OCI-LY1 (cell line): ENCODE measurements around the gene GALNT18.

Experiments
- H2AFZ ChIP-seq: fragments of 200-600 bp; sonication (generic), shearing (Covaris generic); 2 replicates; pipeline ENCODE4 v1.6.0; 2014; ENCODE audit warnings: antibody characterized with exemption, mild to moderate bottlenecking, low read length
- H3F3A ChIP-seq: fragments of 200-600 bp; sonication (generic), shearing (Covaris generic); 2 replicates; pipeline ENCODE4 v1.6.0; 2014; ENCODE audit warnings: mild to moderate bottlenecking, antibody characterized with exemption, low read length, moderate library complexity; ENCODE audit not compliant: insufficient read depth
- H3K27ac ChIP-seq: fragments of 200-600 bp; sonication (generic); 2 replicates; pipeline ENCODE4 v1.5.1; 2014; ENCODE audit warnings: low read length, mixed run types, mild to moderate bottlenecking, low read depth; ENCODE audit not compliant: poor library complexity, severe bottlenecking
- H3K27me3 ChIP-seq: fragments of 200-600 bp; sonication (generic); 2 replicates; pipeline ENCODE4 v1.6.0; 2014; ENCODE audit warnings: antibody characterized with exemption, mild to moderate bottlenecking, low read length, moderate library complexity; ENCODE audit not compliant: insufficient read depth
- H3K36me3 ChIP-seq: fragments of 200-600 bp; sonication (generic); 2 replicates; pipeline ENCODE4 v1.6.1; 2014; ENCODE audit warnings: mild to moderate bottlenecking, antibody characterized with exemption, low read length, moderate library complexity, mixed read lengths; ENCODE audit not compliant: insufficient read depth
- H3K4me1 ChIP-seq: fragments of 200-600 bp; sonication (generic); 2 replicates; pipeline ENCODE4 v1.5.1; 2014; ENCODE audit warnings: mild to moderate bottlenecking, low read length, moderate library complexity; ENCODE audit not compliant: insufficient read depth, severe bottlenecking
- H3K4me2 ChIP-seq: fragments of 200-600 bp; sonication (generic), shearing (Covaris generic); 2 replicates; pipeline ENCODE4 v1.6.1; 2014; ENCODE audit warnings: low read length
- H3K4me3 ChIP-seq: fragments of 200-600 bp; sonication (generic); 2 replicates; pipeline ENCODE4 v1.5.1; 2014; ENCODE audit warnings: low read length, low read depth, mild to moderate bottlenecking, mixed read lengths; ENCODE audit not compliant: poor library complexity, severe bottlenecking
- H3K79me2 ChIP-seq: fragments of 200-600 bp; shearing (Covaris generic); 2 replicates; pipeline ENCODE4 v1.6.1; 2016; ENCODE audit warnings: mixed run types, low read length, mixed read lengths; ENCODE audit not compliant: insufficient read depth
- H3K9ac ChIP-seq: fragments of 200-600 bp; sonication (generic), shearing (Covaris generic); 2 replicates; pipeline ENCODE4 v1.6.1; 2014; ENCODE audit warnings: mild to moderate bottlenecking, low read length, mixed read lengths
- H3K9me2 ChIP-seq: fragments of 200-600 bp; sonication (generic), shearing (Covaris generic); 2 replicates; pipeline ENCODE4 v1.6.1; 2014; ENCODE audit warnings: low read depth, mild to moderate bottlenecking, low read length, mixed read lengths
- H3K9me3 ChIP-seq: fragments of 200-600 bp; shearing (Covaris generic); 2 replicates; pipeline ENCODE4 v1.6.1; 2014; ENCODE audit warnings: low read length, mixed read lengths
- H4K20me1 ChIP-seq: fragments of 200-600 bp; sonication (generic), shearing (Covaris generic); 2 replicates; pipeline ENCODE4 v1.6.0; 2016; ENCODE audit warnings: mild to moderate bottlenecking, low read length; ENCODE audit not compliant: insufficient read depth
- CTCF ChIP-seq: fragments of 200-600 bp; sonication (generic), shearing (Covaris generic); IDR thresholded peaks from 2 replicates; pipeline ENCODE4 v1.5.1; 2017; ENCODE audit warnings: mild to moderate bottlenecking, antibody characterized with exemption, low read length, moderate library complexity, mixed read lengths
- EZH2 ChIP-seq: fragments of 200-600 bp; sonication (generic), shearing (Covaris generic); IDR thresholded peaks from 2 replicates; pipeline ENCODE4 v1.8.0; 2017; ENCODE audit warnings: borderline replicate concordance, mixed run types, mild to moderate bottlenecking, antibody characterized with exemption, low read length, moderate library complexity, mixed read lengths

Gene GALNT18

GRCh38 chr11:11592146-11592684, 29.6 kb downstream of the GALNT18 start:
- no peak overlapping the region for H3K4me2 ChIP-seq
- H3K9me3 ChIP-seq: no peaks in the 10 kb centered on the region
- H2AFZ ChIP-seq: no peak overlapping the region
- H3K9me2 ChIP-seq: no peaks in the 10 kb centered on the region
- H4K20me1 ChIP-seq: no peaks in the 10 kb centered on the region
- no peak overlapping the region for H3K4me3 ChIP-seq
- no peaks in the 10 kb centered on the region for H3K4me1 ChIP-seq
- no peak overlapping the region for H3K9ac ChIP-seq
- H3K79me2 ChIP-seq: no peaks in the 10 kb centered on the region
- no peaks in the 10 kb centered on the region for H3F3A ChIP-seq
- H3K36me3 ChIP-seq: no peaks in the 10 kb centered on the region
- H3K27ac ChIP-seq: no peak overlapping the region
- no peak for TF ChIP-seq CTCF
- no peak for TF ChIP-seq EZH2
- no peaks in the 10 kb centered on the region for H3K27me3 ChIP-seq

- H3K27me3 ChIP-seq: no peaks in the 10 kb centered on the region
- H3K9me2 ChIP-seq: no peaks in the 10 kb centered on the region
- no peaks in the 10 kb centered on the region for H3K79me2 ChIP-seq
- no peaks in the 10 kb centered on the region for H4K20me1 ChIP-seq
- H3F3A ChIP-seq: no peaks in the 10 kb centered on the region
- H3K4me3 ChIP-seq: no peak overlapping the region
- no peaks in the 10 kb centered on the region for H3K4me1 ChIP-seq
- no peak overlapping the region for H2AFZ ChIP-seq
- no peaks in the 10 kb centered on the region for H3K9me3 ChIP-seq
- TF ChIP-seq EZH2 (no peak), CTCF (no peak)
- H3K9ac ChIP-seq: no peak overlapping the region
- H3K36me3 ChIP-seq: no peaks in the 10 kb centered on the region
- no peak overlapping the region for H3K4me2 ChIP-seq
- no peak overlapping the region for H3K27ac ChIP-seq
These were observed 32.4 kb downstream of the GALNT18 start for GRCh38 chr11:11589437-11589836.

GRCh38 chr11:11588891-11589290, 32.9 kb downstream of the GALNT18 start:
- H3K9me2 ChIP-seq: no peaks in the 10 kb centered on the region
- H3K4me2 ChIP-seq: no peak overlapping the region
- no peak overlapping the region for H3K9ac ChIP-seq
- no peak overlapping the region for H2AFZ ChIP-seq
- H3F3A ChIP-seq: no peaks in the 10 kb centered on the region
- H3K27me3 ChIP-seq: no peaks in the 10 kb centered on the region
- H3K36me3 ChIP-seq: no peaks in the 10 kb centered on the region
- no peaks in the 10 kb centered on the region for H4K20me1 ChIP-seq
- H3K4me1 ChIP-seq: no peaks in the 10 kb centered on the region
- H3K4me3 ChIP-seq: no peak overlapping the region
- H3K79me2 ChIP-seq: no peaks in the 10 kb centered on the region
- TF ChIP-seq EZH2: no peak
- no peak for TF ChIP-seq CTCF
- H3K9me3 ChIP-seq: no peaks in the 10 kb centered on the region
- H3K27ac ChIP-seq: no peak overlapping the region
